ENCODE measurements around the gene SOWAHB. TPM values are rescaled to one million over a fixed set of nuclear protein-coding genes. Genes with fewer than 3 reads are reported as not detected.

The SOWAHB gene
- total and polyA plus RNA-seq, 2 of the 8 experiments (the other 6 are each of a cell fraction or from before 2014, with no cell fraction given) = 0.15 to 0.65 TPM

DNA sequence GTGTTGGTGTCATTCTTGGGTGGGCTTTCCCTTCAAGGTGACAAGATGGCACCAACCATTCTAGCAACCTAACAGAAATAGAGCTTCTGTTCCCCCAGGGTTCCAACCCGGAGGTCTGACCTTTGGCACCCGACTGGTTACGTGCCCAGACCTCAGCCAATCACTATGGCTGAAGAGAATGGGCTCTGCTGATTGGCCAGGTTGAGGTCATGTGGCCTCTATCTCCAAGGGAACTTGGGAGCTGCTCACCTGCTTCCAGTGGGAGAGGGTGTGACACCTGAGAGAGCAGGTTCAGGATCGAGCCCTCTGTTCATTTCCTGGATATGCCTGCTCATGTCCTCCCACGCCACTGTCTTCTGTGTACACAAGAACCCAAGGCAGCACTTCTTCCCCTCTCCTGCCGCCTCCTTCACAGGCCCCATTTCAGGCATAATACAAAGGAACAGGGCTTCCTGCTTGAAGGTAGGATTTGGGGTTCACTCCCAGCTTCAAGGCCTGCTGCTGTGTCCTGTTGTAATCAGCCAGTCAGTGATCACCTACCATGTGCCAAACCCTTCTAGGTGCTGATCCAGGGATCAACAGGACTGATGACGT, 11.0 kb downstream of the SOWAHB start:
- H3K79me2 ChIP-seq (ENCODE audit: control insufficient read depth in 1 of 2, insufficient read depth in 2 of 2, low read length in 2 of 2) = no peaks in the 10 kb centered on the region
- H3K14ac ChIP-seq (ENCODE audit: insufficient read length) = no peak overlapping the region
- no peaks in the 10 kb centered on the region for H3K9me3 ChIP-seq (ENCODE audit: insufficient read depth in 2 of 2, low read depth in 1 of 2, low read length in 1 of 2)
- CTCF ChIA-PET (ENCODE audit: partially characterized antibody) = interaction anchor here (0.5 to 2.7 kb wide), 8 partner anchors 9 to 305 kb away, joined by 3 to 13 read pairs (median 4); no protein-coding TSS in a partner anchor
- no peaks in the 10 kb centered on the region for H3K36me3 ChIP-seq (ENCODE audit: control insufficient read depth in 2 of 4, insufficient read depth in 4 of 4, low read length in 3 of 4)
- H2BK120ac ChIP-seq (replicated peaks; ENCODE audit: low read depth, low read length) = no peak overlapping the region
- H3K4me1 ChIP-seq (replicated peaks in 1 of 4; ENCODE audit: control insufficient read depth in 3 of 4, insufficient read depth in 4 of 4, low read length in 3 of 4) = no peaks in the 10 kb centered on the region; a peak in 1 of 7 replicates
- no peak overlapping the region for H2BK20ac ChIP-seq (ENCODE audit: low read length)
- H4K8ac ChIP-seq (ENCODE audit: extremely low read depth, insufficient read depth, low read length) = no peak overlapping the region
- H3K27ac ChIP-seq (ENCODE audit: low read depth, low read length) = no peak overlapping the region
- H2AFZ ChIP-seq (ENCODE audit: low read length) = peak overlapping the region; percentile 55; the same call in 1 of the 2 replicates
- no peak overlapping the region for H3K23ac ChIP-seq (ENCODE audit: insufficient read length)
- POLR2A ChIA-PET (ENCODE audit: partially characterized antibody) = no interaction called here
- H2BK12ac ChIP-seq (ENCODE audit: low read depth, low read length) = no peak overlapping the region
- no peak overlapping the region for H4K91ac ChIP-seq (replicated peaks; ENCODE audit: insufficient read length, low read length)
- no peaks in the 10 kb centered on the region for H3K79me1 ChIP-seq (ENCODE audit: low read depth, low read length)
- DNase-seq (ENCODE audit: low read depth in 1 of 2, low spot score in 2 of 2) (no peak), FAIRE-seq (no peak)
- H3K27me3 ChIP-seq (replicated peaks in 1 of 4; ENCODE audit: control insufficient read depth in 3 of 4, extremely low read depth in 1 of 4, insufficient read depth in 3 of 4, low read length in 3 of 4) = no peaks in the 10 kb centered on the region; a peak in 1 of 7 replicates
- no peak overlapping the region for H3K4me2 ChIP-seq (ENCODE audit: insufficient read depth in 1 of 2, low read depth in 2 of 2, low read length in 2 of 2)
- H3K56ac ChIP-seq (replicated peaks; ENCODE audit: insufficient read length, low read depth, low read length) = no peak overlapping the region
- H2BK15ac ChIP-seq (ENCODE audit: low read length) = no peak overlapping the region
- TF ChIP-seq HDAC6 (IDR thresholded peaks at IDR 0.05; ENCODE audit: low read depth, low read length) (no peak), ASH2L (IDR thresholded peaks at IDR 0.05; ENCODE audit: low read length) (no peak)
- H4K20me1 ChIP-seq (replicated peaks in 1 of 2; ENCODE audit: control insufficient read depth in 1 of 2, insufficient read depth in 2 of 2, low read length in 2 of 2) = no peaks in the 10 kb centered on the region
- H4K5ac ChIP-seq (ENCODE audit: insufficient read length, low read depth, low read length) = no peak overlapping the region
- no peak overlapping the region for H3K18ac ChIP-seq (ENCODE audit: extremely low read depth, low read length)
- no peak overlapping the region for H2AK5ac ChIP-seq (ENCODE audit: low read depth, low read length)
- H3K4ac ChIP-seq (replicated peaks; ENCODE audit: insufficient read length, low read depth, low read length) = no peak overlapping the region
- H3K4me3 ChIP-seq (ENCODE audit: extremely low read depth in 1 of 4, insufficient read depth in 2 of 4, low read depth in 3 of 4, low read length in 4 of 4) = no peak overlapping the region
- 88% methylated on average over 7 of the region's 7 CpGs; no CpG with 5 or more reads in 1 of the 2 experiments for WGBS, 2 experiments (ENCODE audit: extremely low coverage in 1 of 2, insufficient coverage in 1 of 2, insufficient read length in 1 of 2, insufficient replicate concordance in 2 of 2, low coverage in 1 of 2, low lambda C conversion rate in 2 of 2, missing lambda C conversion rate in 1 of 2)
- no peaks in the 10 kb centered on the region for H3K23me2 ChIP-seq (ENCODE audit: low read depth, low read length)
- H2BK5ac ChIP-seq (ENCODE audit: low read depth, low read length) = no peak overlapping the region
- no peak overlapping the region; a peak in 1 of 7 replicates for H3K9ac ChIP-seq (replicated peaks in 1 of 4; ENCODE audit: extremely low read depth in 1 of 4, low read depth in 3 of 4, low read length in 3 of 4)

All from H1 (cell line).